Effector memory CD4-positive, alpha-beta T cell (primary cell): ENCODE data around the gene PLCL1.
"Not testable (repeated sequence)": the region's sequence is repeated elsewhere in the genome, so short reads cannot be mapped to it uniquely, and the experiment has no call there.

Experiments used
- DNase-seq, 3 donors: peaks; one replicate each; pipeline ENCODE4 v3.0.0-alpha.2; 2020
- H3K27ac ChIP-seq: 2 replicates; pipeline ENCODE4 v1.7.0; 2013; ENCODE audit warnings: mild to moderate bottlenecking, low read length, moderate library complexity; ENCODE audit not compliant: insufficient read depth, poor library complexity, severe bottlenecking
- H3K27me3 ChIP-seq: replicated peaks from 2 replicates; pipeline ENCODE4 v1.7.0; 2013; ENCODE audit warnings: mild to moderate bottlenecking, low read length; ENCODE audit not compliant: insufficient read depth, control insufficient read depth, poor library complexity, severe bottlenecking
- H3K36me3 ChIP-seq: 2 replicates; pipeline ENCODE4 v1.7.0; 2013; ENCODE audit warnings: mild to moderate bottlenecking, low read length, moderate library complexity; ENCODE audit not compliant: control insufficient read depth, insufficient read depth
- H3K4me1 ChIP-seq: 2 replicates; pipeline ENCODE4 v1.7.0; 2013; ENCODE audit warnings: low read length, mild to moderate bottlenecking; ENCODE audit not compliant: control insufficient read depth, insufficient read depth, poor library complexity, severe bottlenecking
- H3K4me3 ChIP-seq: 2 replicates; pipeline ENCODE4 v1.7.0; 2013; ENCODE audit warnings: low read length, low read depth, mild to moderate bottlenecking; ENCODE audit not compliant: insufficient read depth, poor library complexity, severe bottlenecking
- H3K9me3 ChIP-seq: 2 replicates; pipeline ENCODE4 v1.7.0; 2013; ENCODE audit warnings: mild to moderate bottlenecking, low read length, moderate library complexity; ENCODE audit not compliant: control insufficient read depth

Gene PLCL1

DNA sequence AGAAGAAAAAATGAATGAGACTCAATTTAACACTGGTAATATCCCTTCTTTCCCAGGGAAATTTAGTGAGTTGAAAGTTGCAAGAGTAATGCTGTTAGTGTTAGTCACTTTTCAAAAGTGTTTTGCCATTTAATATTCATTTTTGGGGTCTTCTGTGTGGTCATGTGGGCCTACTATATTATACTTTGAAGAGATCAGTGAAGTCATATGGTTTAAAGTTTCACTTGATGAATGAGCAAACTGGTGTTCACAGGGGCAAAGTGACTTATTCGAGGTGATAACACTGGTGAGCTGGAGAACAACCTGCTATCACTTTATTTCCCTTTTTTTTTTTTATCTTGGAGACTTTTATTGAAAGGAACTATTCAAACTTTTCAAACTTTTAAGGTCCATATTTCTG, 196.0 kb downstream of the PLCL1 start:
- no peaks in the 10 kb centered on the region for H3K27me3 ChIP-seq
- H3K9me3 ChIP-seq = no peaks in the 10 kb centered on the region
- H3K36me3 ChIP-seq = no peaks in the 10 kb centered on the region

DNA sequence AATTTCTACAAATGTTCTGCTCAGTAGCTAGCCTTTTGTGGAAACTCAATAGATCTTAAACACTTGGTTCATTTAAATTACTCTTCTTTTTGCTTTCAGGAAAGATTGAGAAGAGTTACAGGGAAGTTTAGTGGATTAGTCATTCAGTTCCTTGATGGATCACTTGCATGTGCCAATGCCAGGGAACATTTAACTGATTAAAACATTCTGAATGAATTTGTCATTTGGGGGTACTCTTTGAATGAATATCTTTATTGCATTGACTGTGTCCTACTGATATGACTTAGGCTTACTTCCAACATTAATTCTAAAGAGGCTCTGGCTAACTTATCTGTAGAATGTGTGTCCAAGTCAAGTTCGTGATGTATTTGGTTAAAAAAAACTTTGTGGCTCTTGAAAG, 199.8 kb downstream of the PLCL1 start:
- H3K9me3 ChIP-seq = no peaks in the 10 kb centered on the region
- H3K4me3 ChIP-seq = no peak overlapping the region
- DNase-seq = no peak
- no peaks in the 10 kb centered on the region for H3K36me3 ChIP-seq
- H3K27me3 ChIP-seq = no peaks in the 10 kb centered on the region
- peaks cover 3% of the 10 kb centered on the region for H3K4me1 ChIP-seq
- peak overlapping the region; percentile 54 for H3K27ac ChIP-seq

More for the DNA sequence above, 196.0 kb downstream of the PLCL1 start:
- no peak overlapping the region for H3K27ac ChIP-seq
- no peak for DNase-seq
- H3K4me3 ChIP-seq = no peak overlapping the region
- peaks cover 12% of the 10 kb centered on the region for H3K4me1 ChIP-seq

DNA sequence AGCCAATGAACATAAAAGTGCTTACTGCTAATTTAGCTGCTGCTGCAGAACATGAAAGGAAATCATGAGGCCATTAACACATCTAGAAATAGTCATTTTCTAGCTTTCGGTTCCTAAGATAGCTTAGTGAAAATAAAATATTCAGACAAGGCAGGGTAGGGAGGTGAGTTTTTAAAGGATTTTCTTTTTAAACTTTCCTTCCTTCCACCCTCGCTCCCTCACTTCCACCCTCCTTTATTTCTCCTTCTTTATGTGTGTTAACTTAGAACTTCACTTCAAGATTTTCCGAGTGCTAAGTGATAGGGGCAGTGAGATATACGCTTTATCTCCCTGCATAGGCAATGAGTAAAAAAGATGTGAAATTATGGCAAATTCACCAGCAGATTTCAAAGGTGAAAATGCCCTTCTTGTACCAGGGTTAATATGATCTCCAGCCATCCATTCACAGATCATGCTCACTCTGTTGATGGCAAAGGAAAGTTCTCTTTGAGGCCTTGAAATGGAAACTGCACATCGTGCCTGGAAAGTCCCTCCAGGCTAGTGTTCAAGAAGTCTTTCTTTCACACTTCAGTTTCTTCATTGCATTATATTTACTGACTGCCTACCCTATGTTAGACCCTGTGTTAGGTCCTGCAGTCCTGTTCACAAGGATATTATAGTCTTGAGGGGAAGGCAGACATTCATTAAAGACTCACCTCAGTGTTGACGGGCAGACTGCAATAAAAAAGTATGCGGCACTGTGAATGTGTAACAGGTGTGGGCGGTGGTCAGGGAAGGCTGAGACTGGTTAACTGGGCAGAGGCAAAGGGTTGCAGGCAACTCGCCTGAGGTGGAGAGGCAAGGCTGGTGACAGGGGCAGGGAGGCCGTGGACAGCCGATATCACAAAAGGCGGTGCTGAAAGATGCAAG, 200.8 kb downstream of the PLCL1 start:
- Histone ChIP-seq H3K27ac (peak overlapping the region; percentile 54), H3K27me3 (no peaks in the 10 kb centered on the region), H3K9me3 (no peaks in the 10 kb centered on the region), H3K36me3 (no peaks in the 10 kb centered on the region), H3K4me3 (peak overlapping the region; percentile 8), H3K4me1 (peaks cover 3% of the 10 kb centered on the region)
- no peak for DNase-seq

DNA sequence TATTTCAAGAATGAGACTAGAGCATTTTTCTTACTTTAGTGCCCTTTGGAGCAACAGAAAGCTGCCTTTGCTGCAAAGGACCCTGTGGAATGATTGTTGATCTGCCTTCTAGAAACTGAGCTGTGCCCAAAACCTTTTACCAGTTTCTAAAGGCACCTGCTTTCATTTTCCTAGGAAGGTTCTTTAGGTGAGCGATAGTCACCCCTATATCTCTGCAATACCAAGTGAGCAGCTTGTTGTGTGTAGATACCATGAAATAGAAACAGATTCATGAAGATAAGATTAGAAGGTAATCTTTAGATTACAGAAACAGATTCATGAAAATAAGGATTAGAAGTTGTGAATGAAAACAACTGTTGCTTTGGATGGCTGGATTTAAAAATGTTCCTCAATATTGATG, 202.3 kb downstream of the PLCL1 start:
- DNase-seq = no peak
- Histone ChIP-seq H3K27ac (no peak overlapping the region), H3K27me3 (no peaks in the 10 kb centered on the region), H3K4me3 (no peak overlapping the region), H3K9me3 (peaks cover 5% of the 10 kb centered on the region), H3K4me1 (peaks cover 3% of the 10 kb centered on the region), H3K36me3 (no peaks in the 10 kb centered on the region)

DNA sequence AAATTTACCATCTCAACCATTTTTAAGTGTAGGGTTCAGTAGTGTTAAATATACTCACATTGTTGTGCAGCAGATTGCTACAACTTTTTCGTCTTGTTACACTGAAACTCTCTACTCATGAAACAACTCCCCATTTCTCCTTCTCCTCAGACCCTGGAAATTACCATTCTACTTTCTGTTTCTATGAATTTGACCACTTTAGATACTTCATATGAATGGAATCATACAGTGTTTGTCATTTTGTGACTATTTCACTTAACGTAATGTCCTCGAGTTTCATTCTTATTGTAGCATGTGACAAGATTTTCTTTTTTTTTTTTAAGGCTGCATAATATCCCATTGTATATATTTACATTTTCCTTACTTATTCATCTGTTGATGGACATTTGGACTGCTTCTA, 203.8 kb downstream of the PLCL1 start:
- H3K27ac ChIP-seq = no peak overlapping the region
- peaks cover 8% of the 10 kb centered on the region for H3K9me3 ChIP-seq
- H3K27me3 ChIP-seq = no peaks in the 10 kb centered on the region
- DNase-seq = no peak
- H3K4me3 ChIP-seq = no peak overlapping the region
- H3K36me3 ChIP-seq = no peaks in the 10 kb centered on the region
- H3K4me1 ChIP-seq = peaks cover 3% of the 10 kb centered on the region

DNA sequence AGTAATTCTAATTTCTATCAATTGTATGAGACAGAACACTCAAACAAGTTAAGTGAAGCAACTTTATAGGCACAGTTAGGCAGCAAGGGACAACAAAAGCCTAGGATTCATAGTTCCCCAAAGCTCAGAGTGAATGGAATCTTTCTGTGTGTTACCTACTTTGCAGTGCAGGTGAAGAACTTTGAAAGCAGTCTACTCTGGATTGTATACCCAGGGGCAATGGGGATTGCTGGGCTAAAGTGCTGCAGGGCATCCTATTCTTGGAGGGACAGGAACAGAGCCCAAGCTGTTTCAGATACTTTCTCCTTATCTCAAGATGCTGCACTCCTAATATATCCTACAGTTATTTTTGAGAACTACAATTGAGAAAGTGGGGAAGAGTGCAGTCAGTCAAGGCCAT, 207.6 kb downstream of the PLCL1 start:
- no peaks in the 10 kb centered on the region for H3K4me1 ChIP-seq
- peaks cover 8% of the 10 kb centered on the region for H3K9me3 ChIP-seq
- no peaks in the 10 kb centered on the region for H3K36me3 ChIP-seq
- H3K27me3 ChIP-seq = no peaks in the 10 kb centered on the region
- no peak overlapping the region for H3K4me3 ChIP-seq
- H3K27ac ChIP-seq = no peak overlapping the region
- DNase-seq = no peak

DNA sequence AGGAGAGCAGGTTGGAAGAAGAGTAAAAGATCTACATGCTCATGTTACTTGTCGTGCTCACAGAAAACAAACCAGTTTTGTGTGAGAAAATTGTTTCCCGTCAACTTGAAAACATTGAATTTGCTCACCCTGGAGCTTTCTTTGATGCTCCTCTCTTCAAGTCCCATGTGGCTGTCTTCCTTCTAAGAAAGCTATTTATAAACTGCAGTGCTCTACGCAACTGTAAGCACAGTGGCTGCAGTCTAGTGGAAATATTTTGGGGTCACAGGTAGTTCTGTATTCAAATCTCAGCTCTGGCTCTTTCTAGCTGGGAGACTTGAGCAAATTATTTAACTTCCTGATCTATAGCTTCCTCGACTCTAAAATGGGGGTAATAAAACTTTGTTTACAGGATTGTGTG, 211.8 kb downstream of the PLCL1 start:
- H3K36me3 ChIP-seq = no peaks in the 10 kb centered on the region
- no peak for DNase-seq

DNA sequence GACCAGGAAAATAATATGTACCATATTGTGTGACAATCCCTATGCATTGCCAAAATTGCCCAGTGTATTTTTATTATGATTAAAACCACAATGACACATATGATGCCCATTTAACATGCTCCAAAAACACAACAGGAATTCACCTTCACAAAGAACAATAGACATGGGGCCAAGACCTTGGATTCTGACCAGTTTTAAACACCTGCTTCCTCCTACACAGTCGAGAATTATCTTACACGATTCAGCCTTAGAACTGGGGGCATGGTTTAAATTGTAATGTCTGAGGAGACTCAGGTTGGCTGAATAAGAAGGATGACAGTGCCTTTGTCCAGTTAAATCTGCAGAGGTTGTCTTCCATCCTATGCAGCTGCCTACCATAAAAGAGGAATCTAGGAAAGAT, 212.7 kb downstream of the PLCL1 start:
- no peak for DNase-seq
- H3K4me1 ChIP-seq = no peaks in the 10 kb centered on the region
- H3K27ac ChIP-seq = no peak overlapping the region
- H3K9me3 ChIP-seq = peaks cover under 1% of the 10 kb centered on the region
- H3K27me3 ChIP-seq = no peaks in the 10 kb centered on the region
- no peaks in the 10 kb centered on the region for H3K36me3 ChIP-seq
- H3K4me3 ChIP-seq = no peak overlapping the region

More for the DNA sequence above, 211.8 kb downstream of the PLCL1 start:
- H3K4me3 ChIP-seq = no peak overlapping the region
- no peaks in the 10 kb centered on the region for H3K27me3 ChIP-seq
- no peaks in the 10 kb centered on the region for H3K4me1 ChIP-seq
- H3K9me3 ChIP-seq = peaks cover 8% of the 10 kb centered on the region
- no peak overlapping the region for H3K27ac ChIP-seq

DNA sequence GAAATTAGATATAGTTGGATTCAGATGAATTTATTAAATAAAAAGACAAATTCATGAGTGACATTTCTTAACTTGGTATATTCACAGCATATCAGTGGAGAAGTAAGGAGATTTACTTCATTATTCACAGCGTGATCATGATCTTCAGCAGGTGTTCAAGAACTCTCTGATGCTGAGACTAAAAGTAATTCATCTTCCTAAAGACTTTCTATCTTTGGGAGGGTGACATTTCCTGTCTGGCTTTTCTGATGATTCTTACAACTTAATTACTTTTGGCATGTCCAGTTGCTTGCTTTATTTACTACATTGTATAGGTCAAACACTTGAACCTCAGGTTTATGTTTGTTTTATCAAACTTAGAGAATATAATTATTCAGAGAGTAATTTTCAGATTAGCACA, 224.6 kb downstream of the PLCL1 start:
- no peak for DNase-seq
- Histone ChIP-seq H3K27ac (no peak overlapping the region), H3K4me1 (peaks cover 6% of the 10 kb centered on the region), H3K9me3 (no peaks in the 10 kb centered on the region), H3K4me3 (no peak overlapping the region), H3K27me3 (no peaks in the 10 kb centered on the region), H3K36me3 (no peaks in the 10 kb centered on the region)

DNA sequence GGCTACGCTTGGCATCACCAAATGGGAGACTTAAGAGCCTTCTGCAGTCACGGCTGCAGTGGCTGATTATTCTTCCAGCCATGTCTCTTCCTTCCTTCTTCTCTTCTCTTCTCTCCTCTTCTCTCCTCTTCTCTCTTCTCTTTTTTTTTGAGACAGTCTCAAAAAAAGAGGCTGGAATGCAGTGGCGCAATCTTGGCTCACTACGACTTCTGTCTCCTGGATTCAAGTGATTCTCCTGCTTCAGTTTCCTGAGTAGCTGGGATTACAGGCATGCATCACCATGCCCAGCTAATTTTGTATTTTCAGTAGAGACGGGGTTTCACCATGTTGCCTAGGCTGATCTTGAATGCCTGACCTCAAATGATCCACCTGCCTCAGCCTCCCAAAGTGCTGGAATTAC, 225.2 kb downstream of the PLCL1 start:
- H3K9me3 ChIP-seq, H3K4me3 ChIP-seq, H3K27ac ChIP-seq, DNase-seq, H3K27me3 ChIP-seq, H3K4me1 ChIP-seq, H3K36me3 ChIP-seq: not testable (repeated sequence)
